Lower leg skin (tissue), 4 donors: ENCODE measurements around the gene FAM171A1. TPM values are rescaled to one million over a fixed set of nuclear protein-coding genes. Genes with fewer than 3 reads are reported as not detected.

Experiments
- DNase-seq, 2 donors: peaks; one replicate each; pipeline ENCODE4 v3.0.0-alpha.2; 2019; ENCODE audit warnings: low spot score in 2 of 2
- H3K4me3 ChIP-seq: fragments of 200-600 bp; sonication (generic); 2 replicates; pipeline ENCODE4 v1.5.1; 2017; ENCODE audit warnings: mild to moderate bottlenecking, low read depth; ENCODE audit not compliant: poor library complexity, severe bottlenecking
- CTCF ChIP-seq, 3 donors: fragments of 450-650 bp; IDR thresholded peaks; one replicate each; pipeline ENCODE4 v1.5.1; 2016; ENCODE audit warnings: antibody characterized with exemption in 3 of 3, mild to moderate bottlenecking in 3 of 3, moderate library complexity in 2 of 3
- POLR2A ChIP-seq, 2 donors: fragments of 450-650 bp; IDR thresholded peaks; one replicate each; pipeline ENCODE4 v1.6.1; 2016 to 2017; ENCODE audit warnings: antibody characterized with exemption in 2 of 2, mild to moderate bottlenecking in 1 of 2, moderate library complexity in 1 of 2
- WGBS, 2 donors: methylation state at CpG; one replicate each; pipeline ENCODE4 v1.1.5; 2018; 5-methylcytosine and 5-hydroxymethylcytosine counted together
- intact Hi-C: fragments of 100-400 bp; cut with DNase I; formaldehyde crosslinking; loops from one replicate; pipeline ENCODE4 v1.15.0; 2023; ENCODE audit warnings: low total_unique reads
- total RNA-seq, 4 donors: library from RNA; depleted of rRNA; stranded (reverse); fragments of >200 nt; gene quantifications; one replicate each; pipeline ENCODE4 v1.1.0, GENCODE V29; 2016

Gene FAM171A1
- total RNA-seq, 4 donors from 2014 or later, result 2.7 to 5.4 (median 3.1) TPM

GRCh38 chr10:15345450-15345849 is 25.6 kb downstream of the FAM171A1 start:
- 87 to 95% methylated on average over 4 of the region's 5 CpGs for WGBS, 2 donors
- H3K4me3 ChIP-seq, result no peak overlapping the region
- peak in 1 of 2 donors; percentile 78 for DNase-seq
- intact Hi-C loops, result no loop called here
- TF ChIP-seq POLR2A (IDR thresholded peaks at IDR 0.05) (no peak), CTCF (IDR thresholded peaks at IDR 0.05) (no peak)

- DNase-seq, result no peak
- H3K4me3 ChIP-seq, result no peak overlapping the region
- TF ChIP-seq POLR2A (IDR thresholded peaks at IDR 0.05) (no peak), CTCF (IDR thresholded peaks at IDR 0.05) (no peak)
- WGBS, 2 donors, result 55 to 67% methylated on average over 8 of the region's 8 CpGs
- intact Hi-C loops, result no loop called here
These were observed 26.2 kb downstream of the FAM171A1 start for GRCh38 chr10:15344876-15345285.

- 90% methylated on average over 4 of the region's 4 CpGs for WGBS, 2 donors
- no peak overlapping the region for H3K4me3 ChIP-seq
- no peak for DNase-seq
- intact Hi-C loops, result no loop called here
- TF ChIP-seq CTCF (IDR thresholded peaks at IDR 0.05) (no peak), POLR2A (IDR thresholded peaks at IDR 0.05) (no peak)
These were observed 26.7 kb downstream of the FAM171A1 start for GRCh38 chr10:15344256-15344875.

- TF ChIP-seq POLR2A (IDR thresholded peaks at IDR 0.05) (no peak), CTCF (IDR thresholded peaks at IDR 0.05) (no peak)
- peak in 1 of 2 donors; percentile 43 for DNase-seq
- H3K4me3 ChIP-seq, result no peak overlapping the region
- intact Hi-C loops, result no loop called here
- WGBS, 2 donors, result 92 to 96% methylated on average over 3 of the region's 3 CpGs
These were observed 28.1 kb downstream of the FAM171A1 start for GRCh38 chr10:15342970-15343369.

GRCh38 chr10:15341502-15342128 is 29.5 kb downstream of the FAM171A1 start:
- no peak overlapping the region for H3K4me3 ChIP-seq
- DNase-seq, result peak in 1 of 2 donors; percentile 66
- intact Hi-C loops, result no loop called here
- TF ChIP-seq POLR2A (IDR thresholded peaks at IDR 0.05) (no peak), CTCF (IDR thresholded peaks at IDR 0.05) (no peak)
- WGBS, 2 donors, result 77 to 81% methylated on average over 7 of the region's 7 CpGs
